Activated naive CD4-positive, alpha-beta T cell treated with anti-CD3 and anti-CD28 coated beads for 36 hours (primary cell): ENCODE results near the gene TEKT3. TPM values are rescaled to one million over a fixed set of nuclear protein-coding genes. Genes with fewer than 3 reads are reported as not detected.

Experiments
- CTCF ChIA-PET: fragments of 350-600 bp; sonication (Branson Sonifier 250); formaldehyde crosslinking; loops from one replicate; lab custom pipeline; 2021; ENCODE audit warnings: antibody characterized with exemption; lab: Charles Lee
- DNase-seq: peaks from one replicate; pipeline ENCODE4 v3.0.0-alpha.2; 2020
- H3K27ac Mint-ChIP-seq: one replicate; pipeline ENCODE4 v1.8.0; 2021; ENCODE audit warnings: mild to moderate bottlenecking, mixed read lengths
- H3K27me3 Mint-ChIP-seq: one replicate; pipeline ENCODE4 v1.8.0; 2021; ENCODE audit warnings: low read depth, mixed read lengths
- H3K36me3 Mint-ChIP-seq: one replicate; pipeline ENCODE4 v1.8.0; 2021; ENCODE audit warnings: low read depth, mixed read lengths
- H3K4me1 Mint-ChIP-seq: one replicate; pipeline ENCODE4 v1.8.0; 2021; ENCODE audit warnings: low read depth, mixed read lengths
- H3K4me3 Mint-ChIP-seq: one replicate; pipeline ENCODE4 v1.8.0; 2021; ENCODE audit warnings: mild to moderate bottlenecking, moderate library complexity, mixed read lengths
- H3K9me3 Mint-ChIP-seq: one replicate; pipeline ENCODE4 v1.8.0; 2021; ENCODE audit warnings: mixed read lengths
- intact Hi-C: fragments of 100-400 bp; cut with micrococcal nuclease; formaldehyde crosslinking; loops from one replicate; pipeline ENCODE4 v1.15.1; 2023
- total RNA-seq, 2 experiments: library from RNA; stranded (reverse); gene quantifications; one replicate each; pipeline ENCODE4 v1.2.3, GENCODE V29; 2021

TEKT3 gene
- total RNA-seq: not detected

GRCh38 chr17:15341385-15341849 lies at the start of gene TEKT3:
Gene TEKT3, minus strand, starts transcription at chr17:15341597. Its CDS starts 10,012 bp downstream, at chr17:15331585.
- Mint-ChIP-seq H3K36me3 (no peaks in the 10 kb centered on the region), H3K4me3 (peak within 1 kb of the TSS; percentile 48), H3K9me3 (no peaks in the 10 kb centered on the region), H3K4me1 (peaks cover 5% of the 10 kb centered on the region), H3K27ac (no peak within 1 kb of the TSS), H3K27me3 (peaks cover 49% of the 10 kb centered on the region)
- intact Hi-C loops: no loop called here
- peak; percentile 4 for DNase-seq
- CTCF ChIA-PET: no interaction called here

- Mint-ChIP-seq H3K27ac (no peak overlapping the region), H3K9me3 (no peaks in the 10 kb centered on the region), H3K36me3 (no peaks in the 10 kb centered on the region), H3K4me1 (no peaks in the 10 kb centered on the region), H3K4me3 (no peak overlapping the region), H3K27me3 (peaks cover 15% of the 10 kb centered on the region)
- no peak for DNase-seq
- CTCF ChIA-PET: interaction anchor here (0.6 kb wide), 1 partner anchor 330 kb away, joined by 3 read pairs; no protein-coding TSS in a partner anchor
- intact Hi-C loops: no loop called here
Observed at GRCh38 chr17:15388356-15389041, 47.1 kb upstream of the TEKT3 start.

- no peak for DNase-seq
- intact Hi-C loops: no loop called here
- no peaks in the 10 kb centered on the region for H3K4me1 Mint-ChIP-seq
- H3K4me3 Mint-ChIP-seq: no peak overlapping the region
- H3K27me3 Mint-ChIP-seq: peaks cover 18% of the 10 kb centered on the region
- H3K36me3 Mint-ChIP-seq: no peaks in the 10 kb centered on the region
- CTCF ChIA-PET: interaction anchor here (0.7 kb wide), 1 partner anchor 88 kb away, joined by 4 read pairs; no protein-coding TSS in a partner anchor
- H3K9me3 Mint-ChIP-seq: no peaks in the 10 kb centered on the region
- H3K27ac Mint-ChIP-seq: no peak overlapping the region
Observed at GRCh38 chr17:15386083-15386482, 44.7 kb upstream of the TEKT3 start.

GRCh38 chr17:15385305-15385704 lies 43.9 kb upstream of the TEKT3 start:
- peaks cover 18% of the 10 kb centered on the region for H3K27me3 Mint-ChIP-seq

DNA sequence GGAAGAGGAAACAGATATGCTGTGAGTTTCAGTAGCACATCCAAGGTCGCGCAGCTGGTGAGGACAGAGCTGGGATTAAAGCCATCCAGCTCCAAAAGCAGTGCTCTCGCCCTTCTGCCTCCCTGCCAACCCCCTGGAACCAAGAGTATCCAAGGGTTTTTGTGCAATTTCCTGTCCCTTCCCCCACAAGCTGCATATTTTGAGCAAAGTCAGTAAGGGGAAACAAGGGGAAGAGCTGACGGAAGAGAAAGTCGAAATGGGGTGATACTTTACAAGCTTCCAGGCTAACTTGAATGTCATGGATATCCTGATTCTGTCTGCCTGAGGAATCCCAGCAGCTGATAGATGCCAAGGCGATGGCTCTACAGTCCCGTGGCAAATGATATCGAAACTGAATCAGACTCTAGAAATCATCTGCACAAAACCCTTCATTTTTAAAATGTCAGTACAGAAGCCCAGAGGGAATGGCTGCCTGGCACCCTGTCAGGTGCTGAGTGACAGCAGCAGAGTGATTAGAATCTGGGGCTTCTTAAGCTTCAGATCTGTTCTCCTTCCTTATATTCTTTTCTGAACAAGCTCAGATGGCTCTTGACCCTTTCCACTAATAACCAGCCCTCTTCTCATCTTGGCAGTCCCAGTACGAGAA lies 42.9 kb upstream of the TEKT3 start:
- DNase-seq: no peak
- Mint-ChIP-seq H3K4me3 (no peak overlapping the region), H3K9me3 (no peaks in the 10 kb centered on the region), H3K27ac (no peak overlapping the region), H3K36me3 (no peaks in the 10 kb centered on the region), H3K4me1 (no peaks in the 10 kb centered on the region), H3K27me3 (peaks cover 18% of the 10 kb centered on the region)
- intact Hi-C loops: no loop called here
- CTCF ChIA-PET: no interaction called here

More at GRCh38 chr17:15385305-15385704, 43.9 kb upstream of the TEKT3 start:
- no peak overlapping the region for H3K27ac Mint-ChIP-seq
- no peak overlapping the region for H3K4me3 Mint-ChIP-seq
- DNase-seq: no peak
- H3K4me1 Mint-ChIP-seq: no peaks in the 10 kb centered on the region
- no peaks in the 10 kb centered on the region for H3K36me3 Mint-ChIP-seq
- intact Hi-C loops: no loop called here
- CTCF ChIA-PET: no interaction called here
- H3K9me3 Mint-ChIP-seq: no peaks in the 10 kb centered on the region

GRCh38 chr17:15382914-15383313 lies 41.5 kb upstream of the TEKT3 start:
- intact Hi-C loops: no loop called here
- Mint-ChIP-seq H3K4me1 (no peaks in the 10 kb centered on the region), H3K9me3 (no peaks in the 10 kb centered on the region), H3K4me3 (no peak overlapping the region), H3K27me3 (peaks cover 18% of the 10 kb centered on the region), H3K36me3 (no peaks in the 10 kb centered on the region), H3K27ac (no peak overlapping the region)
- CTCF ChIA-PET: interaction anchor here (0.6 kb wide), 1 partner anchor 77 kb away, joined by 6 read pairs; no protein-coding TSS in a partner anchor
- no peak for DNase-seq

DNA sequence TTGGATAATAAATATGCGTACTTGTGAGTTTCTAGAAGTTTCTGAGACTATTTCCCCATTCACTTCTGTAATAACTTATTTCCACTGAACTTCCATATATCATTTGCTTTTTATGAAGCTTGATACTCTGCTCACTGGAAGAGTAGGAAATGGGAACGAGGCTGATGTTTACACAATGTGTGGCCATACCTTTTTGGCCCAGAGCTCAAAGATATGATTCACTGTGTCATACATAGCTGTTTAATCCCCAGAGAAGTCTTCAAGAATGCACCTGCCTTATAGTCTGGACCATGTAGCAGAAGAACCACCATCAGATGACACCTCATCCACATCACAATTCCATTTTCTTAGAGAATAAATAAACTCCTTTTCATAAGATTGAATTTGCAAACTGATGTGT lies 40.3 kb upstream of the TEKT3 start:
- DNase-seq: no peak
- Mint-ChIP-seq H3K36me3 (no peaks in the 10 kb centered on the region), H3K9me3 (no peaks in the 10 kb centered on the region), H3K4me3 (no peak overlapping the region), H3K4me1 (no peaks in the 10 kb centered on the region), H3K27me3 (peaks cover 18% of the 10 kb centered on the region), H3K27ac (no peak overlapping the region)
- intact Hi-C loops: no loop called here
- CTCF ChIA-PET: interaction anchor here (0.6 kb wide), 1 partner anchor 58 kb away, joined by 3 read pairs; no protein-coding TSS in a partner anchor

DNA sequence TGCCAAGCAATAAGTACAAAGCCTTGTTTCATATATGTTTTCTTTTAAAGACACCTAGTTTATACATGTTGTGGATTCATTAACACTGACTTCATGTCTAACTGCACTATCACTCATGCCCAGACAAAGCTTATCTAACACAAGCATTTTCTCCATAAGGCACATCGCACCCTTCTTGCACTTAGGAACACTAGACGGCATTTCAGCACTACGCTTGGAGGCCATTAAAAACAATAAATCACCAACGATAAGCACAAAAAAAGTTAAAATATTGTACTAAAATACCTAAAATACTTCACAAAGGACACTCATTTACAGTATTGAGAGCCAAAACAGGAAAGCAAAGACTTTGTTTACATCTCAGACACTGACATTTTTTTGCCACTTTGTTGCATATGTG lies 39.0 kb upstream of the TEKT3 start:
- intact Hi-C loops: no loop called here

GRCh38 chr17:15379659-15380058 lies 38.3 kb upstream of the TEKT3 start:
- peaks cover 16% of the 10 kb centered on the region for H3K27me3 Mint-ChIP-seq
- intact Hi-C loops: no loop called here
- no peaks in the 10 kb centered on the region for H3K4me1 Mint-ChIP-seq
- DNase-seq: no peak
- CTCF ChIA-PET: no interaction called here
- no peaks in the 10 kb centered on the region for H3K9me3 Mint-ChIP-seq
- H3K27ac Mint-ChIP-seq: no peak overlapping the region
- no peaks in the 10 kb centered on the region for H3K36me3 Mint-ChIP-seq
- H3K4me3 Mint-ChIP-seq: no peak overlapping the region

More for the DNA sequence above, 39.0 kb upstream of the TEKT3 start:
- Mint-ChIP-seq H3K9me3 (no peaks in the 10 kb centered on the region), H3K4me3 (no peak overlapping the region), H3K36me3 (no peaks in the 10 kb centered on the region), H3K27ac (no peak overlapping the region), H3K27me3 (peaks cover 16% of the 10 kb centered on the region), H3K4me1 (no peaks in the 10 kb centered on the region)
- CTCF ChIA-PET: no interaction called here
- DNase-seq: no peak

DNA sequence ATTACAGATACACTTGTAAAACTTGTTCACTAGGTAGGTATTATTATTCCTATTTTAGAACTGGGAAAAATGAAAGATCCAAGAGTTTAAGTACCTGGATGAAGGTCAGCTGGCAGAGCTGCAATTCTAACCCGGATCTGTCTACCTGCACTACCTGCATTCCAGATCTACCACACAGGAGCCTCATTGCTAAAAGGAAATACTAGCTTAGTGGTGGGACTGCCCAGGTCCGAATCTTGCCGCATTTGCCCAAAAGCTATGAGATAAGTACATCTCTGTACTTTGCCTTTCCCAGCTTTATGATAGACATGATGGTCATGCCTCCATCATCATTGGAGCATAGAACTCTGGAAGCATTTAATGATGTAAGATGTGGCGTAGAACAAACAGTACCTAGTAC lies 36.8 kb upstream of the TEKT3 start:
- intact Hi-C loops: no loop called here
- DNase-seq: no peak
- Mint-ChIP-seq H3K9me3 (no peaks in the 10 kb centered on the region), H3K4me1 (no peaks in the 10 kb centered on the region), H3K36me3 (no peaks in the 10 kb centered on the region), H3K27me3 (peaks cover 7% of the 10 kb centered on the region), H3K4me3 (no peak overlapping the region), H3K27ac (no peak overlapping the region)
- CTCF ChIA-PET: interaction anchor here (1.1 kb wide), 1 partner anchor 126 kb away, joined by 3 read pairs; no protein-coding TSS in a partner anchor

- Mint-ChIP-seq H3K4me1 (no peaks in the 10 kb centered on the region), H3K36me3 (no peaks in the 10 kb centered on the region), H3K9me3 (no peaks in the 10 kb centered on the region), H3K4me3 (no peak overlapping the region), H3K27ac (no peak overlapping the region), H3K27me3 (peaks cover 6% of the 10 kb centered on the region)
- CTCF ChIA-PET: interaction anchor here (1.1 kb wide), 1 partner anchor 126 kb away, joined by 3 read pairs; no protein-coding TSS in a partner anchor
- intact Hi-C loops: no loop called here
- no peak for DNase-seq
Observed at GRCh38 chr17:15377616-15378015, 36.2 kb upstream of the TEKT3 start.

DNA sequence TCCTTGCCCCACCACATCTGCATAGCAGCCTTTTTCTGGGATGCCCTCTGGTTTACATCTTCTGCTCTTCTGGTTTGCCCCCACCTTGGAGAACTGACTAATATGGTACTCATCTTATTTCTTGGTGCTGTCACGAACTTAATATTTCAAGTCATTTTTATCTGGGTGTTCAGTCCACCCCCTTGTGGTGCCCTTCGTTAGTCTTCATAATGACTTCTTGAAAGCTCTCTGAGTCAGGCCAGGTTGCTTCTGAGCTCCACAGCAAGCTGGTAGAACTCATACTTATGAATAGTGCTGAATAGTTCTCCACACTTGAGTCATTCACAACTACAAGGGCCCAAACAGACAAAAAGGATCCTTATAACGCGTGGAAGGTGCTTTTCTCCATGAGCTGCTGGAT lies 35.8 kb upstream of the TEKT3 start:
- intact Hi-C loops: no loop called here
- H3K27ac Mint-ChIP-seq: no peak overlapping the region
- H3K27me3 Mint-ChIP-seq: peaks cover 6% of the 10 kb centered on the region
- no peaks in the 10 kb centered on the region for H3K4me1 Mint-ChIP-seq
- no peaks in the 10 kb centered on the region for H3K36me3 Mint-ChIP-seq
- no peaks in the 10 kb centered on the region for H3K9me3 Mint-ChIP-seq
- CTCF ChIA-PET: no interaction called here
- H3K4me3 Mint-ChIP-seq: no peak overlapping the region
- no peak for DNase-seq
